Activated T-helper 1 cell treated with Interleukin-2 at 50 U/mL for 16 hours (primary cell): ENCODE results near the gene TEPSIN.

Experiments used
- DNase-seq: peaks from one replicate; pipeline ENCODE4 v3.0.0-alpha.2; 2020; ENCODE audit warnings: low read depth

Gene TEPSIN

GRCh38 chr17:81221371-81221841 lies 17.4 kb downstream of the TEPSIN start:
- no peak for DNase-seq

DNA sequence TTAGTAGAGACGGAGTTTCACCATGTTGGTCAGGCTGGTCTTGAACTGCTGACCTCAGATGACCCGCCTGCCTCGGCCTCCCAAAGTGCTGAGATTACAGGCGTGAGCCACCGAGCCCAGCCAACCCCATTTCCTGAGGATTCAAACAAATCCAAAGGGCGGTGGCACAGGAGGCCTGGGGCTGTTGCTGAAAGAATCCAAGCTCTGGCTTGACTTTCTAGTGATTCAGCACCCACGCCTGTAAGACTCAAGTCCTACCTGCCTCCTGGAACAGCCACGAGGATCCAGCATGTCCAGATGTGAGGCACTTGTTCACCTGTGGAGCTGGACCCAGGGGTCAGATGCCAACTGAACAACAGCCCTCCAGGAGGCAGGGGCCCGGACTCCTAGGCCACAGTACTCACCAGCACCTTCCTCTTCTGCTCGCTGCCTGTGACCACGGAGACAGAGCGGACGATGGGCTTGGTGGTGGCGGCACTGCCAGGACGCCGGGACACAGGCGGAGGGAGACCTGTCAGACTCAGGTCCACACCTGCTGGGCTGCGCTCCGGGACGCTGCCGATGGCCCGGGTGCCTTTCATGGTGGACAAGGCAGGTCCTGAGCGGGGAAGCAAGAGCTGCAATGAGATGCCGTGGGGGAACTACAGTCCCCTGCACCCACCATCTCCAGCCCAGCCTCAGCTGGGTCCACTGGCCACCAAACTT lies 19.2 kb downstream of the TEPSIN start:
- DNase-seq: no peak

DNA sequence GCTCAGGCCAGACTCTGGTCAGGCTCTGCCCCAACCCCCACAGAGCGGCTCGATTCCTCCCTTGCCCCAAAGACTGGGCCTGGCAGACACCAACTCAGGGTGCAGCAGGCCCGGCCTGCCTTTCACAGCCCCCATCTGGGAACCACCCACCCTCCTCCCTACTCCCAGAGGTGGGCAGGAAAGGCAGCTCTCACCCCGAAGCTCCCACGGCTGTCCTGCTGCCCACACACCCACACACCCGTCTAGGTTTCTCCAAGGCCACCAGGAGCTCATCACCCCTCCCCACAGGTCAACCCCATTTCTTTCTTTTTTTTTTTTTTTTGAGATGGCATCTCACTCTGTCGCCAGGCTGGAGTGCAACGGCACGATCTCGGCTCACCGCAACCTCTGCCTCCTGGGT lies 19.9 kb downstream of the TEPSIN start:
- DNase-seq: no peak

- DNase-seq: no peak
Observed at GRCh38 chr17:81218459-81218858, 20.4 kb downstream of the TEPSIN start.

DNA sequence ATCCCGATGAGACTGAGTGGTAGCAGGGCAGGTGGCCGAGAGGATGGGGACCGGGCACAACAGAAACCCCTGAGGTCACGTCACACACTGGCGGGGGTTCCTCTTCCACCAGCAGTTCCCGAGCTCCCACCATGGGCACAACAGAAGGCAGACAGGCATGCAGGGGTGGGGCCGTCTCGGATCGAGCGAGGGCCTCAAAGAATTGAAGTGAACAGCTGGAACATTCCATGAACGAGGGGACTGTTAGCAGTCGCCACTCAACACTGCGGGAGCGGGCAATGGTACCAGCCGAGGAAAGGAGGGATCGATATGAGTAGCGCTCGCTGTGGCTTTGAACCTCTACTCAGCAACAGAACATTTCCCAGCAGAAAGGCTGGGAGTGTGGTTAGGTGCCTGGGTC lies 21.4 kb downstream of the TEPSIN start:
- DNase-seq: no peak

DNA sequence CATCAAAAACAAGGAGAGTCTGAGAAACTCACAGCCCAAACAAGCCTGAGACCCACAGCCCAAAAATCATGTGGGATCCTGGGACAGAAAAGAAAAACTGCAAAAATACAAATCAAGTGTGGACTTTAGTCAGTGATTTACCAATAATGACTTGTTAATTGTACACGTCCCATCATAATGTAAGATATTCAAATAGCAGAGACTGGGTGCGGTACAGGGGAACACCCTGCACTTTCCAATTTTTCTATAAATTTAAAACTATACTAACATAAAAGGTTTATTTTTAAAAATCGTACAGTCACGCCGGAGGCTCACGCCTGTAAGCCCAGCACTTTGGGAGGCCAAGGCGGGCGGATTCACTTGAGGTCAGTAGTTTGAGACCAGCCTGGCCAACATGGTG lies 24.9 kb downstream of the TEPSIN start:
- no peak for DNase-seq

- DNase-seq: no peak
Observed at GRCh38 chr17:81212365-81212764, 26.5 kb downstream of the TEPSIN start.

- no peak for DNase-seq
Observed at GRCh38 chr17:81210868-81211267, 28.0 kb downstream of the TEPSIN start.

- no peak for DNase-seq
Observed at GRCh38 chr17:81210466-81210865, 28.4 kb downstream of the TEPSIN start.

GRCh38 chr17:81209141-81209540 lies 29.7 kb downstream of the TEPSIN start:
- no peak for DNase-seq

DNA sequence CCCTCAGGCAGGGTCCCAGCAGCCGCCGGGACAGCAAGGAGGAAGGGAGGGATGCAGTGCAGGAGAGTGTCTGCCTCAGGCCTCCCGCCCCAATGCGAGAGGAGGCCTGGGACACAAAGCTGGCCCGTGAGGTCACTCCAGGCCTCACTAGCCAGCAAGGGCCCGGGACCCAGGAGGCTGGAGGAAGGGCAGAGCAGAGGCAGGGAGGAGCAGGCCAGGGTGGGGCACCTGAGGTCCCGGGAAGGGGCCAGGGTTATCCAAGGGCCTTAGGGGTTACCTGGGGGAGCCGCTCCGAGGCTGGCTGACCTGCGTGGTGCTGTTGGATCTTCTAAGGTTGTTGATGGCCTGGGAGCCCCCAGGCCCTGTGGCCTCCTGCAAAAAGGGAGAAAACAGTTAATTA lies 30.2 kb downstream of the TEPSIN start:
- DNase-seq: no peak

DNA sequence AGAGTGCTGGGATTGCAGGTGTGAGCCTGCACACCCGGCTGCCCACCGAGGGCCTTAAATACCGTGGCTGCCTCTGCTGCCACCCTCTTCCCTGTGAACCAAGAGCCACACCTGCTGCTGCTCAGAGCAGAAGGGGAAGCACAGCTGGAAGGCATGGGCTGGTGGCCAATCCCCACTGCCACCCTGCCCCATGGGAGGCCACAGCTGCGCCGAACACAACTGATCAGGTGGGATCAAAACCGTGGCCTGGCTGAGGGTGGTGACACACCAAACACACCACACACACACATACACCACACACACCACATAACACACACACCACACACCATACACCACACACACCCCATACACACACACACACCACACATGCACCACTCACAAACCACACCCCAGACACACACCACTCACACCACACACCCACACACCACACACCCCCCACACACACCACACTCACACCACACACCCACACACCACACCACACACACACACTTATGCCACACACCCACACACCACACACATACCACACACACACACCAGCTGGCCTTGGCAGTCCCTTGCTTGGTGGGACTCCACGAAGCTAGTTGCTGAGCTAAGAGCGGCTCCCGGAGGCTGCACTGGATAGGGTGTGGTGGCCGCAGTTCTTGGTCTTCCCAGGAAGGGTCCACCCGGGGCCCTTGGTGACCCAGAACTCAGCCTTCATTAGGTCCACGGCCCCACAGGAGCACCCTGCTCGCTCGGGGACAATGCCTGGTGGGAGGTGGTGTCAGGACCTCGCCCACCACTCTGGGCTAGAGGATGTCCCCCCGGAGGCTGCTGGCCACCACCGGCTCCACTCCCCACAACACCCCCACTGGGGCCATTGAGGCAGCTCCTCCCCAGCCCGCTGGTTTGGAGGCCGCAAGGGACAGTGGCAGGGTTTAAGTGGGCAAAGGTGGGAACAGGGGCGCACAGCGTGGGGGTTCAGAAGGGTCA lies 31.0 kb downstream of the TEPSIN start:
- no peak for DNase-seq

DNA sequence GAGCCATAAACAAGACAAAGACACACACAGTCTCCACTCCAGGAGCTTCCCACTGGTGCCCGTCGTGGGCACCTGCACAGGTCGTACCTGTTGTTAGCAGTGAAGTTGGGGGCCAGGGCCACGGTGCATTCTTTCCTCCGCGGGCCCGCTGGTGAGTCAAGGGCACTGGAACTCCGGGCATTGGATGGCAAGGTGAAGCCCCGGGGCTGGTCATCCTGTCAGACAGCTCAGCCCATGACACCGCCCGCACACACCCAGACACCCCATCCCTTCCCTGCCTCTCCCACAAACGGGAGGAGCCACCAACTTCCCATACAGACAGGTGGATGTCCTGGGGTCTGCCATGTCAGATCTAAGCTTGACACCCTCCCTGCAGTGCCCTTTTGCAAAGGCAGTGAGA lies 32.2 kb downstream of the TEPSIN start:
- no peak for DNase-seq

DNA sequence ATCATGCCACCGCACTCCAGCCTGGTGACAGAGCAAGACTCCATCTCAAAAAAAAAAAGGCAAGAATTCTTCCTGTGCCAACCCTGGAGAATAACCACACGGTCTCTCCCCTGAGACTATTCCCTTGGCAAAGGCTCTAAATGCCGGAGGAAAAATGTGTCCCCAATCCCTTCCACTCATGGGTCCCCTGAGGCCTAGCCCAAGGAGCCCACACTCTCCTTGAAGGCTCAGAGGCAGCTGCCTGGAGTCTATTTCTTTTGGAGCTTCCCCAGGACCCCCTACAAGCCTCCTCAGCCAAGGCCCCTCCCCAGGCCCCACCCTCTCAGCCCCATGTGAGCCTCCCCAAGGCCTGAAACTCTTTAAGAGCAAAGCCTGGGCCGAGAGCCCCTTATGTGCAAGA lies 32.7 kb downstream of the TEPSIN start:
- no peak for DNase-seq

DNA sequence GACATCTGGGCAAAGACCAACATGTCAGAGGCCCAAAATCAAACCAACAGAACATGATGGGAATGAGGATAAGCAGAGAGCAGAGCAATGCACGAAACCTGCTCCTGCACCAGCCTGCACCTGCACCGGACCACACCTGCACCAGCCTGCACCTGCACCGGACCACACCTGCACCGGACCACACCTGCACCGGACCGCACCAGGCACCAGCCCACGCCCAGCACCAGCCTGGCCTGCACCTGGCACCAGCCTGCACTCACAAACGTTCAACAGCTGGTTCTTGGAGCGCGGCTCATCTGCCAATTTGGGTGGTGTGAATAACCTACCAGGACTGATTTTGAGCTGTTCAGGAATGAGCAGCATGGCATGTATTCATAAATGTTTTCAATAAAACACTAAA lies 34.3 kb downstream of the TEPSIN start:
- DNase-seq: no peak

DNA sequence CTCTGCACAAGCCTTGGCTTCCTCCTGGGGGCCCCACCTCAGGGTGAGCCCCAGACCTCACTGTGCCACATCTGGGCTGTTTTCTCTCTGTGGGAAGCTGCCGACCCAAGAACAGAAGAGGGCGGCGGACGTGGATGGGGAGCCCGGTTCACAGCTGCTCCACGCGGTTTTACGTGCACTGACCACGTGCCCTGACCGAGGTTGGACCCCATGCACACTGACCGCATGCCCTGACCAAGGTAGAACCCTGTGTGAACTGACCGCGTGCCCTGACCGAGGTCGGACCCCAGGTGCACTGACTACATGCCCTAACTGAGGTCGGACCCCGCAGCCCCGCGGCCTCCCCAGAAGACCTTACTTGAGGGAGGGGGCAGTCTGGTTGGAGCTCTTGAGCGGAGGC lies 35.7 kb downstream of the TEPSIN start:
- no peak for DNase-seq

DNA sequence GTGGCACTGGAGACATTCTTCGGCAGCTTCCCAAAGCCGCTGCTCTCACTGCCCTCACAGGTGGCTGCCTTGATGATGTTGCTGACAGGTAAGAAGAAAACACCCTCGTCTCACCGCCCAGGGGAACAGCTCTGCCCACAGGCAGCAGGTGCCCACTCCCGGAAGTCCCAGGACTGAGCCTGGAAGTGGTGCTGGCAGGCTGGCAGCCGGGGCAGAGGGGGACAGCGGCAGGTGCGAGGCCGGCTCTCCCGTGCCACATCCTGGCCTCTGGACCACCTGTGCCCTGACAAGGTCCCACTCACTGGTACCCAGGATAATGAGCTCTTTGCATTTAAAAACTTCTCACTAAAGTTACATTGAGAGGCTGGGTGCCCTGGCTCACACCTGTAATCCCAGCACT lies 36.5 kb downstream of the TEPSIN start:
- DNase-seq: no peak

- no peak for DNase-seq
Observed at GRCh38 chr17:81200695-81201580, 37.9 kb downstream of the TEPSIN start.

GRCh38 chr17:81200201-81200600 lies 38.7 kb downstream of the TEPSIN start:
- DNase-seq: no peak

DNA sequence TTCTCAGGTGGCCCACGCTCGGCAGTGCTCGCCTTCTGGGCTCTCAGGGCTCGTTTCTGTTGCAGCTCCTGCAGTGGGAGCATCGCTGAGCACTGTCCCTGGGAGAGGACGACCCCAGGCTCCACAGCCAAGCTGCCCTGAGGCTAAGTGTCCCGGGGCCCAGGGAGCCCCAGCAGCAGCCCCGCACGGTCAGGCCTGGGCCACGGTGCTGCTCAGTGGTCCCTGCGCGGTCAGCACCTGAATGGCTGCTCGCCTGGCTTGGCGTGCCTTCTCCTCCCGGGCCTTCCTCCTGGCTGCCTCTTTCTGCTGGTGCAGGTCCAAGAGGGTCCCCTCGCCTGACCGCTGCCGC lies 39.4 kb downstream of the TEPSIN start:
- no peak for DNase-seq

- DNase-seq: no peak
Observed at GRCh38 chr17:81198826-81199481, 39.9 kb downstream of the TEPSIN start.
